ENCODE measurements around the gene ADARB1.

The ADARB1 gene

GRCh38 chr21:45186709-45187108, 112.3 kb downstream of the ADARB1 start:
- in situ Hi-C loops (cut with MboI; ENCODE audit: low sequenced_read_pairs): no loop called here

GRCh38 chr21:45187646-45188045, 113.3 kb downstream of the ADARB1 start:
- in situ Hi-C loops (cut with MboI; ENCODE audit: low sequenced_read_pairs): no loop called here

GRCh38 chr21:45190013-45190412, 115.6 kb downstream of the ADARB1 start:
- in situ Hi-C loops (cut with MboI; ENCODE audit: low sequenced_read_pairs): no loop called here

- in situ Hi-C loops (cut with MboI; ENCODE audit: low sequenced_read_pairs): no loop called here
These were observed 118.0 kb downstream of the ADARB1 start for GRCh38 chr21:45192332-45192731.

- in situ Hi-C loops (cut with MboI; ENCODE audit: low sequenced_read_pairs): no loop called here
These were observed 122.2 kb downstream of the ADARB1 start for GRCh38 chr21:45196620-45197019.

GRCh38 chr21:45199201-45199600, 124.8 kb downstream of the ADARB1 start:
- in situ Hi-C loops (cut with MboI; ENCODE audit: low sequenced_read_pairs): no loop called here

GRCh38 chr21:45200031-45200430, 125.7 kb downstream of the ADARB1 start:
- in situ Hi-C loops (cut with MboI; ENCODE audit: low sequenced_read_pairs): no loop called here

GRCh38 chr21:45200581-45201296, 126.4 kb downstream of the ADARB1 start:
- in situ Hi-C loops (cut with MboI; ENCODE audit: low sequenced_read_pairs): no loop called here

- in situ Hi-C loops (cut with MboI; ENCODE audit: low sequenced_read_pairs): no loop called here
These were observed 128.0 kb downstream of the ADARB1 start for GRCh38 chr21:45202344-45202743.

GRCh38 chr21:45202889-45203288, 128.5 kb downstream of the ADARB1 start:
- in situ Hi-C loops (cut with MboI; ENCODE audit: low sequenced_read_pairs): no loop called here

- in situ Hi-C loops (cut with MboI; ENCODE audit: low sequenced_read_pairs): no loop called here
These were observed 129.6 kb downstream of the ADARB1 start for GRCh38 chr21:45203983-45204382.

GRCh38 chr21:45204395-45204794, 130.0 kb downstream of the ADARB1 start:
- in situ Hi-C loops (cut with MboI; ENCODE audit: low sequenced_read_pairs): no loop called here

GRCh38 chr21:45207839-45208626, 133.7 kb downstream of the ADARB1 start:
- in situ Hi-C loops (cut with MboI; ENCODE audit: low sequenced_read_pairs): no loop called here

GRCh38 chr21:45208627-45208951, 134.2 kb downstream of the ADARB1 start:
- in situ Hi-C loops (cut with MboI; ENCODE audit: low sequenced_read_pairs): no loop called here

GRCh38 chr21:45209046-45209445, 134.7 kb downstream of the ADARB1 start:
- in situ Hi-C loops (cut with MboI; ENCODE audit: low sequenced_read_pairs): no loop called here

GRCh38 chr21:45209685-45210284, 135.4 kb downstream of the ADARB1 start:
- in situ Hi-C loops (cut with MboI; ENCODE audit: low sequenced_read_pairs): no loop called here

GRCh38 chr21:45210461-45210983, 136.1 kb downstream of the ADARB1 start:
- in situ Hi-C loops (cut with MboI; ENCODE audit: low sequenced_read_pairs): no loop called here

- in situ Hi-C loops (cut with MboI; ENCODE audit: low sequenced_read_pairs): no loop called here
These were observed 137.3 kb downstream of the ADARB1 start for GRCh38 chr21:45211661-45212060.

GRCh38 chr21:45213392-45213791, 139.0 kb downstream of the ADARB1 start:
- in situ Hi-C loops (cut with MboI; ENCODE audit: low sequenced_read_pairs): no loop called here

GRCh38 chr21:45215213-45215612, 140.8 kb downstream of the ADARB1 start:
- in situ Hi-C loops (cut with MboI; ENCODE audit: low sequenced_read_pairs): no loop called here

- in situ Hi-C loops (cut with MboI; ENCODE audit: low sequenced_read_pairs): no loop called here
These were observed 142.6 kb downstream of the ADARB1 start for GRCh38 chr21:45217010-45217409.

GRCh38 chr21:45219517-45219916, 145.1 kb downstream of the ADARB1 start:
- in situ Hi-C loops (cut with MboI; ENCODE audit: low sequenced_read_pairs): no loop called here

Measured in HL-60/S4 (cell line).